Neuronal stem cell (in vitro differentiated cells): ENCODE measurements around the gene GLB1L2.
A peak's percentile ranks its signal among the peaks of the same experiment; 100 is the strongest.

Source experiments
- DNase-seq: peaks from one replicate; pipeline ENCODE4 v3.0.0-alpha.2; 2013; ENCODE audit warnings: low spot score
- H2AFZ ChIP-seq: one replicate; pipeline ENCODE4 v1.6.1; 2013; ENCODE audit warnings: mild to moderate bottlenecking, low read length, inconsistent platforms
- H2AK5ac ChIP-seq: 2 replicates; pipeline ENCODE4 v1.6.1; 2013; ENCODE audit warnings: low read depth, mild to moderate bottlenecking, inconsistent platforms, low read length, moderate library complexity, mixed read lengths
- H2BK120ac ChIP-seq: 2 replicates; pipeline ENCODE4 v1.6.1; 2013; ENCODE audit warnings: low read depth, mild to moderate bottlenecking, inconsistent platforms, low read length, moderate library complexity, mixed read lengths
- H2BK12ac ChIP-seq: one replicate; pipeline ENCODE4 v1.6.1; 2013; ENCODE audit warnings: low read length, inconsistent platforms
- H2BK15ac ChIP-seq: 2 replicates; pipeline ENCODE4 v1.6.1; 2013; ENCODE audit warnings: mild to moderate bottlenecking, low read length, inconsistent platforms, mixed read lengths
- H2BK5ac ChIP-seq: one replicate; pipeline ENCODE4 v1.6.1; 2013; ENCODE audit warnings: inconsistent platforms, mild to moderate bottlenecking, low read length, moderate library complexity
- H3K14ac ChIP-seq: one replicate; pipeline ENCODE4 v1.6.1; 2013; ENCODE audit warnings: low read length, inconsistent platforms
- H3K18ac ChIP-seq: 2 replicates; pipeline ENCODE4 v1.6.1; 2013; ENCODE audit warnings: low read length, inconsistent platforms
- H3K23ac ChIP-seq: 2 replicates; pipeline ENCODE4 v1.6.1; 2013; ENCODE audit warnings: low read depth, mild to moderate bottlenecking, mixed read lengths, low read length, inconsistent platforms; ENCODE audit not compliant: poor library complexity
- H3K27ac ChIP-seq: replicated peaks from 3 replicates; pipeline ENCODE4 v1.5.1; 2013; ENCODE audit warnings: low read length, inconsistent platforms
- H3K27me3 ChIP-seq, 3 experiments: 2 replicates each; pipeline ENCODE4 v1.6.1; 2013; ENCODE audit warnings: low read length in 3 of 3, mild to moderate bottlenecking in 2 of 3, inconsistent platforms in 1 of 3, low read depth in 1 of 3, mixed read lengths in 1 of 3, moderate library complexity in 1 of 3; ENCODE audit not compliant: control insufficient read depth in 3 of 3, insufficient read depth in 3 of 3
- H3K36me3 ChIP-seq, 2 donors: replicated peaks in 1 of 2; 2 replicates each; pipeline ENCODE4 v1.6.1; 2013; ENCODE audit warnings: low read length in 2 of 2; ENCODE audit not compliant: control insufficient read depth in 2 of 2, insufficient read depth in 2 of 2
- H3K4ac ChIP-seq: 2 replicates; pipeline ENCODE4 v1.6.1; 2013; ENCODE audit warnings: inconsistent platforms, mild to moderate bottlenecking, low read length, moderate library complexity
- H3K4me1 ChIP-seq, 2 donors: 1 replicate in 1 of 2; 2 replicates in 1 of 2; pipeline ENCODE4 v1.6.1; 2013; ENCODE audit warnings: low read length in 2 of 2, low read depth in 1 of 2; ENCODE audit not compliant: control insufficient read depth in 2 of 2, insufficient read depth in 1 of 2
- H3K4me2 ChIP-seq: one replicate; pipeline ENCODE4 v1.6.1; 2013; ENCODE audit warnings: mild to moderate bottlenecking, low read length, inconsistent platforms; ENCODE audit not compliant: insufficient read depth, poor library complexity, severe bottlenecking
- H3K4me3 ChIP-seq, 2 donors: 2 replicates each; pipeline ENCODE4 v1.5.1; 2013; ENCODE audit warnings: low read length in 2 of 2, mild to moderate bottlenecking in 2 of 2, inconsistent platforms in 1 of 2, moderate library complexity in 1 of 2
- H3K79me1 ChIP-seq: one replicate; pipeline ENCODE4 v1.6.1; 2013; ENCODE audit warnings: low read depth, mild to moderate bottlenecking, inconsistent platforms, low read length, moderate library complexity
- H3K9ac ChIP-seq: one replicate; pipeline ENCODE4 v1.6.1; 2013; ENCODE audit warnings: mild to moderate bottlenecking, low read depth, low read length, inconsistent platforms; ENCODE audit not compliant: poor library complexity
- H3K9me3 ChIP-seq, 2 donors: replicated peaks in 1 of 2; 2 replicates each; pipeline versions ENCODE3 to v1.6.1; 2013; ENCODE audit warnings: low read length in 2 of 2, mild to moderate bottlenecking in 2 of 2, inconsistent platforms in 1 of 2, low read depth in 1 of 2, mixed read lengths in 1 of 2, moderate library complexity in 1 of 2; ENCODE audit not compliant: control insufficient read depth in 2 of 2, insufficient read depth in 1 of 2
- H4K8ac ChIP-seq: one replicate; pipeline ENCODE4 v1.6.1; 2013; ENCODE audit warnings: low read depth, mild to moderate bottlenecking, inconsistent platforms, low read length, moderate library complexity
- H4K91ac ChIP-seq: one replicate; pipeline ENCODE4 v1.6.1; 2013; ENCODE audit warnings: low read length, low read depth, mild to moderate bottlenecking, inconsistent platforms; ENCODE audit not compliant: poor library complexity
- WGBS, 2 donors: extraction: QIAGEN DNeasy Blood & Tissue Kit; methylation state at CpG; one replicate each; pipeline ENCODE4 v1.1.7; 2013; ENCODE audit warnings: missing lambda C conversion rate in 2 of 2, mixed read lengths in 1 of 2; ENCODE audit not compliant: insufficient read length in 2 of 2, insufficient replicate concordance in 1 of 2; ENCODE audit errors: extremely low coverage in 2 of 2; 5-methylcytosine and 5-hydroxymethylcytosine counted together

GLB1L2 gene

DNA sequence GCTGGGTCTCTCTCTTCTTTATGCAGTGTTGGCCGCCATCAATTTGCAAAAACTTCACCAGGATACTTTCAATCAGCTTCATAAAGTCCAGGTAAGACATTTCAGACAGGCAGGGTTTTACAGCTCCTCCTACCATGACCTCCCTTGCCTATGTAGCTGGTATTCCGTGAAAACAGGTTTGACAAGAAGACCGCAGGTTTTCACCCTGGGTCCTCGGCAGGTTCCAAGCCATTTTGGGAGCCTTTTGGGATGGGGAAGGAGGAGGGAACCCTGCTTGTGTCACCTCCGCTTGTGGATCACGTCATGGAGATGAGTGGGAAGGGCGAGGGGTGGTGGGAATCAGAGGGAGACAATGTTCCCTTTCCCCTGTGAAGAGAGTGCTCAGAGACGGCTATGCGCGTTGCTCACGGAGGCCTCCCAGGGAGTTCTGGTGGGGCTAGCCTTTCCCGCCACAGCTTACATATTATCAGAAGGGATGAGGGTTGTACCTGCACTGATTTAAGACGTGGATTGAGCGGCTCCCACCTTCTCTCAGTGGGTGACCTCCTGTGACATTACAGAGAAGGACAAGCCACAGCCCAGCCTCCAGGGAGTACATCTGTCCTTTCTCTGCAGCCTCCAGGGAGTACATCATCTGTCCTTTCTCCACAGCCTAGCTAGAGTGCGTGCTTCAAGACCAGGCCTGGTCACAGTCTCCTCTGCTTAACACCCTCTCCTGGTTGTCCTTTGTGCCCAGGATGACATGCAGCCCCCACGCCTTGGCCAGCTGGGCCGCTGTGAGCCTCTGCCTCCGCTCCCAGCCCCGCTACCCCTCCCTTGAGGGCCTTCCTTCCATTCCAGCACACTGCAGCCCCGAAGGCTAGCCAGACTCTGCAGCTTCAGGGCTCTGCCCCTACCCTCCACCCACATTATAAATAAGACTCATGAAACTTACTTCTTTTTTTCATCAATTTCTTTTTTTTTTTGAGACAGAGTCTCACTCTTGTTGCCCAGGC lies 38.4 kb upstream of the GLB1L2 start:
- peak overlapping the region; percentile 48 for H3K18ac ChIP-seq
- H2BK120ac ChIP-seq, result no peak overlapping the region
- H3K4ac ChIP-seq, result no peak overlapping the region
- peak overlapping the region; percentile 65 for H3K23ac ChIP-seq
- H3K27me3 ChIP-seq, result peaks cover 0 to 28% (median 0%) of the 10 kb centered on the region in 3 experiments
- no peaks in the 10 kb centered on the region for H3K9me3 ChIP-seq
- H3K4me3 ChIP-seq, result no peak overlapping the region
- peak overlapping the region; percentile 56 for H3K14ac ChIP-seq
- H3K4me2 ChIP-seq, result no peak overlapping the region
- H2BK12ac ChIP-seq, result no peak overlapping the region
- no peak overlapping the region for H2BK15ac ChIP-seq
- no peak overlapping the region for H4K8ac ChIP-seq
- DNase-seq, result no peak
- no peak overlapping the region for H3K27ac ChIP-seq
- peak overlapping the region; percentile 72 for H4K91ac ChIP-seq
- H3K9ac ChIP-seq, result peak overlapping the region; percentile 70
- H2AFZ ChIP-seq, result no peak overlapping the region
- WGBS, 2 donors, result no CpG with 5 or more reads among the region's 20 CpGs
- no peaks in the 10 kb centered on the region for H3K4me1 ChIP-seq
- no peaks in the 10 kb centered on the region for H3K79me1 ChIP-seq
- H2BK5ac ChIP-seq, result no peak overlapping the region
- peak overlapping the region; percentile 46 for H2AK5ac ChIP-seq
- no peaks in the 10 kb centered on the region for H3K36me3 ChIP-seq

- Histone ChIP-seq H2BK5ac (no peak overlapping the region), H2BK120ac (no peak overlapping the region), H4K8ac (no peak overlapping the region), H2BK15ac (no peak overlapping the region), H3K23ac (no peak overlapping the region), H3K14ac (no peak overlapping the region), H3K4ac (no peak overlapping the region), H2BK12ac (no peak overlapping the region), H2AFZ (no peak overlapping the region), H4K91ac (no peak overlapping the region), H3K9me3 (no peaks in the 10 kb centered on the region), H3K36me3 (no peaks in the 10 kb centered on the region), H3K18ac (no peak overlapping the region), H3K4me3 (no peak overlapping the region), H2AK5ac (no peak overlapping the region), H3K27ac (no peak overlapping the region), H3K4me2 (no peak overlapping the region), H3K27me3 (peaks cover 0 to 35% (median 0%) of the 10 kb centered on the region in 3 experiments), H3K79me1 (no peaks in the 10 kb centered on the region), H3K4me1 (no peaks in the 10 kb centered on the region), H3K9ac (no peak overlapping the region)
- no peak for DNase-seq
- no CpG with 5 or more reads among the region's 9 CpGs for WGBS, 2 donors
These were observed 37.1 kb upstream of the GLB1L2 start for GRCh38 chr11:134294664-134295063.

GRCh38 chr11:134312223-134312622 lies 19.6 kb upstream of the GLB1L2 start:
- Histone ChIP-seq H3K4me3 (no peak overlapping the region), H3K27ac (no peak overlapping the region), H3K4me2 (no peak overlapping the region), H3K4ac (no peak overlapping the region), H3K4me1 (no peaks in the 10 kb centered on the region), H4K91ac (no peak overlapping the region), H3K36me3 (no peaks in the 10 kb centered on the region), H2AK5ac (no peak overlapping the region), H4K8ac (no peak overlapping the region), H3K9me3 (peaks cover 0 to 2% of the 10 kb centered on the region in 2 donors), H2BK120ac (no peak overlapping the region), H2BK12ac (no peak overlapping the region), H2AFZ (no peak overlapping the region), H2BK15ac (no peak overlapping the region), H3K23ac (peak overlapping the region; percentile 11), H3K9ac (no peak overlapping the region), H3K14ac (no peak overlapping the region), H3K79me1 (no peaks in the 10 kb centered on the region), H3K18ac (no peak overlapping the region), H3K27me3 (peaks cover 0 to 25% (median 0%) of the 10 kb centered on the region in 3 experiments), H2BK5ac (no peak overlapping the region)
- no peak for DNase-seq
- WGBS, 2 donors, result no CpG with 5 or more reads among the region's 12 CpGs

GRCh38 chr11:134312807-134313206 lies 19.0 kb upstream of the GLB1L2 start:
- no peak overlapping the region for H2BK12ac ChIP-seq
- peak overlapping the region; percentile 66 for H3K4ac ChIP-seq
- DNase-seq, result no peak
- no peak overlapping the region for H3K14ac ChIP-seq
- H3K23ac ChIP-seq, result no peak overlapping the region
- H3K18ac ChIP-seq, result peak overlapping the region; percentile 58
- no peaks in the 10 kb centered on the region for H3K79me1 ChIP-seq
- no peak overlapping the region for H2BK120ac ChIP-seq
- no peak overlapping the region for H2AFZ ChIP-seq
- no peak overlapping the region for H3K4me3 ChIP-seq
- H3K27me3 ChIP-seq, result peaks cover 0 to 25% (median 0%) of the 10 kb centered on the region in 3 experiments
- no CpG with 5 or more reads among the region's 5 CpGs for WGBS, 2 donors
- no peak overlapping the region for H4K91ac ChIP-seq
- no peak overlapping the region for H2BK15ac ChIP-seq
- H3K9ac ChIP-seq, result no peak overlapping the region
- H3K36me3 ChIP-seq, result no peaks in the 10 kb centered on the region
- no peak overlapping the region for H4K8ac ChIP-seq
- no peak overlapping the region for H2BK5ac ChIP-seq
- H3K4me1 ChIP-seq, result no peaks in the 10 kb centered on the region
- no peak overlapping the region for H3K27ac ChIP-seq
- H3K9me3 ChIP-seq, result peaks cover 0 to 2% of the 10 kb centered on the region in 2 donors
- no peak overlapping the region for H3K4me2 ChIP-seq
- H2AK5ac ChIP-seq, result no peak overlapping the region
